Activated T-helper 2 cell treated with anti-CD3 and anti-CD28 coated beads, Interferon-gamma antibody, Interleukin-2, Interleukin-4, amounts not matched to agents 10 μg/mL and 5 μg/mL and 100 μg/mL, durations not matched to agents 14 hours and 24 hours and 36 hours (primary cell): ENCODE data around the gene PPM1F. TPM values are rescaled to one million over a fixed set of nuclear protein-coding genes. Genes with fewer than 3 reads are reported as not detected.

ENCODE experiments used
- DNase-seq: peaks from one replicate; pipeline ENCODE4 v3.0.0; 2021; ENCODE audit warnings: low spot score
- H3K27ac Mint-ChIP-seq: one replicate; pipeline ENCODE4 v1.8.0; 2021; ENCODE audit warnings: mixed read lengths
- H3K27me3 Mint-ChIP-seq: one replicate; pipeline ENCODE4 v1.8.0; 2021; ENCODE audit warnings: low read depth, mixed read lengths
- H3K36me3 Mint-ChIP-seq: one replicate; pipeline ENCODE4 v1.8.0; 2021; ENCODE audit warnings: low read depth, mixed read lengths
- H3K4me1 Mint-ChIP-seq: one replicate; pipeline ENCODE4 v1.8.0; 2021; ENCODE audit warnings: low read depth, mixed read lengths
- H3K4me3 Mint-ChIP-seq: one replicate; pipeline ENCODE4 v1.8.0; 2021; ENCODE audit warnings: low read depth, mild to moderate bottlenecking, moderate library complexity, mixed read lengths
- H3K9me3 Mint-ChIP-seq: one replicate; pipeline ENCODE4 v1.8.0; 2021; ENCODE audit warnings: mixed read lengths
- intact Hi-C: fragments of 100-400 bp; cut with micrococcal nuclease; formaldehyde crosslinking; loops from one replicate; pipeline ENCODE4 v1.15.1; 2023
- total RNA-seq: library from RNA; stranded (reverse); gene quantifications from 2 replicates; pipeline ENCODE4 v1.2.3, GENCODE V29; 2022

PPM1F gene
- total RNA-seq, 1 donor from 2014 or later: 26.4 TPM

GRCh38 chr22:21985214-21985613 lies 32.6 kb upstream of the PPM1F start:
- Mint-ChIP-seq H3K27ac (no peak overlapping the region), H3K4me3 (no peak overlapping the region), H3K36me3 (no peaks in the 10 kb centered on the region), H3K9me3 (no peaks in the 10 kb centered on the region), H3K27me3 (no peaks in the 10 kb centered on the region), H3K4me1 (peaks cover 11% of the 10 kb centered on the region)
- DNase-seq: no peak
- intact Hi-C loops: no loop called here

- peaks cover 13% of the 10 kb centered on the region for H3K4me1 Mint-ChIP-seq
- no peak for DNase-seq
- peak overlapping the region; percentile 66 for H3K4me3 Mint-ChIP-seq
- no peaks in the 10 kb centered on the region for H3K27me3 Mint-ChIP-seq
- H3K27ac Mint-ChIP-seq: no peak overlapping the region
- intact Hi-C loops: no loop called here
- H3K9me3 Mint-ChIP-seq: no peaks in the 10 kb centered on the region
- no peaks in the 10 kb centered on the region for H3K36me3 Mint-ChIP-seq
Observed at GRCh38 chr22:21984793-21985192, 32.1 kb upstream of the PPM1F start.

DNA sequence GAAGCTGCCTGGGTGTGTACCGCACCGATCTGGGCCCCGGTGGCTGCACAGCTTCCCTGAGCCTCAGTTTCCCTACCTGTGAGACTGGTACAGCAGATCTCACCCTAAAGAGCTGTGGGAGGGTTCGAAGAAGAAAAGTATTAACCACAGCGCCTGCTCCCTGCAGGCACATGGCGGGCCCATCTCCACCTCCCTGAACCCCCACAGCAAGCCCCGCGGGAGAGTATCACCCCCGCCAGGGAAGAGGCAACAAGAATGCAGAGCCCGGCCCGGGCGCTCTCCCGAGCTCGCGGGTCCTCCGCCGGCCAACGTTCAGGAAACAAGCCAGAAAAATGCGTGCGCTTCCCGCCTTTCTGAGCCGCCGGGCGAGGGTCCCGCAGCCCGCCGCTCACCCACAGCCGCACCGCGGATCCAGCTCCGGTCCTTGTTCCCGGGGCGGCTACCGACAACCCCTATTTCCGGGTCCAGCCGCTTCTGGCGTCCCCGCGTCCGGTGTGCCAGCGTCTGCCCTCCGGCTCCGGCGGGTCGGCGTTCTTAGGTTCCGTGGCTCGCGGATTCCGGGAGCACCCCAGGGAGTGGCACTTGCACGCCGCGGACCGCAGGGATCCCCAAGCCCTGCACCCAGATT lies 29.8 kb upstream of the PPM1F start, which contains the start of gene TOP3B:
TSS of gene TOP3B (minus strand) at position 450 of the 628 bp plus-strand sequence. CDS start 7,078 bp downstream, outside the sequence.
- H3K36me3 Mint-ChIP-seq: no peaks in the 10 kb centered on the region
- no peaks in the 10 kb centered on the region for H3K27me3 Mint-ChIP-seq
- peak within 1 kb of the TSS; percentile 70 for H3K27ac Mint-ChIP-seq
- intact Hi-C loops: no loop called here
- H3K4me3 Mint-ChIP-seq: peak within 1 kb of the TSS; percentile 89
- DNase-seq: peak; percentile 79
- H3K9me3 Mint-ChIP-seq: no peaks in the 10 kb centered on the region
- peaks cover 14% of the 10 kb centered on the region for H3K4me1 Mint-ChIP-seq

- intact Hi-C loops: no loop called here
- H3K27me3 Mint-ChIP-seq: no peaks in the 10 kb centered on the region
- H3K27ac Mint-ChIP-seq: peak overlapping the region; percentile 70
- DNase-seq: no peak
- peak overlapping the region; percentile 89 for H3K4me3 Mint-ChIP-seq
- H3K36me3 Mint-ChIP-seq: no peaks in the 10 kb centered on the region
- peaks cover 14% of the 10 kb centered on the region for H3K4me1 Mint-ChIP-seq
- H3K9me3 Mint-ChIP-seq: no peaks in the 10 kb centered on the region
Observed at GRCh38 chr22:21981874-21982273, 29.2 kb upstream of the PPM1F start.

DNA sequence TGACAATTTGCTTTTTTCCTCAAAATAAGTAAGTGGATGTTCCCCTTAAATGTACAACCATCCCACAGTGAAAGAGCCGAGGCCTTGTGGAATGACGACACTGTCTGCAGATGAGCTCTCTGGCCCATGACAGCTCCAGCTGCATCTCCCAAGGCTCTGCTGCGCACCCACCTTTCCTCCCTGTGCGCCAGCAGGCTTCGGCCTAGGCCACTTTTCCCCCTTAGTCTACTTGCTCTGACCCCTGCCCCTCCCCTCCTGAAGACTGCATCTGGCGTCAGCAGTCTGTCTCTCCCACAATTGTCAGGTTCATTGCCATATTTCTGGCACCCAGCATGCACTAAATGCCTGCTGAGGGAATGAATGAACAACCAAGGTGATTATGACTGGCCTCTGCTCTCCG lies 27.9 kb upstream of the PPM1F start:
- H3K27me3 Mint-ChIP-seq: no peaks in the 10 kb centered on the region
- intact Hi-C loops: no loop called here
- peaks cover 14% of the 10 kb centered on the region for H3K4me1 Mint-ChIP-seq
- DNase-seq: no peak
- peak overlapping the region; percentile 5 for H3K4me3 Mint-ChIP-seq
- no peak overlapping the region for H3K27ac Mint-ChIP-seq
- H3K36me3 Mint-ChIP-seq: peaks cover 3% of the 10 kb centered on the region
- H3K9me3 Mint-ChIP-seq: no peaks in the 10 kb centered on the region

- intact Hi-C loops: no loop called here
- peaks cover 16% of the 10 kb centered on the region for H3K36me3 Mint-ChIP-seq
- no peaks in the 10 kb centered on the region for H3K27me3 Mint-ChIP-seq
- H3K9me3 Mint-ChIP-seq: no peaks in the 10 kb centered on the region
- H3K4me1 Mint-ChIP-seq: peaks cover 14% of the 10 kb centered on the region
- no peak overlapping the region for H3K4me3 Mint-ChIP-seq
- no peak for DNase-seq
- H3K27ac Mint-ChIP-seq: no peak overlapping the region
Observed at GRCh38 chr22:21978564-21979386, 26.1 kb upstream of the PPM1F start.

GRCh38 chr22:21977814-21978213 lies 25.2 kb upstream of the PPM1F start:
- intact Hi-C loops: no loop called here
- no peaks in the 10 kb centered on the region for H3K27me3 Mint-ChIP-seq
- H3K4me1 Mint-ChIP-seq: peaks cover 14% of the 10 kb centered on the region
- no peaks in the 10 kb centered on the region for H3K9me3 Mint-ChIP-seq
- no peak overlapping the region for H3K27ac Mint-ChIP-seq
- no peak for DNase-seq
- H3K4me3 Mint-ChIP-seq: no peak overlapping the region
- H3K36me3 Mint-ChIP-seq: peaks cover 25% of the 10 kb centered on the region

DNA sequence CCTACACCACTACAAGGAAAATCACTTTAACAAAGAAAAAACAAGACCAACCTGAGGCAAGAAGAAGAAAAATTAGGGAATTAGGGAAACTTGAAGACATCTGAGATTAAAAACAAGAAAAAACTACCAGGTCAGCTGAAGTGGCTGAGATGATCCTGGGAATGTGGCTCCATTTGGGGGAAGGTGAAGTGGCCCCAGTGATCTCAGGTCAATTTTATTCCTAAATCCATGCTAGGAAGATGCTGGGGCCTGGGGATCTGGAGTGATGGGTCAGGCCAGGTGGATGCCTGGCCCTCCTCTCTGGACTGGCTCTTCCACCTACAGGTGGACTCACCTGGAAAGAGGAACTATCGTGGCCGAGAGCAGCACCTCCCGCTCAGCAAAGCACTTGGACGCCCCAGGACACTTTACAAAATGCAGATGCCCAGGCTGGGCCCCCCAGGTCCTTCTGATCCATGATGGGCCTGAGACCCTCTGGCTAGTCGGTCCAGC lies 23.3 kb upstream of the PPM1F start:
- no peaks in the 10 kb centered on the region for H3K27me3 Mint-ChIP-seq
- no peak overlapping the region for H3K4me3 Mint-ChIP-seq
- no peaks in the 10 kb centered on the region for H3K9me3 Mint-ChIP-seq
- peaks cover 37% of the 10 kb centered on the region for H3K36me3 Mint-ChIP-seq
- intact Hi-C loops: no loop called here
- H3K4me1 Mint-ChIP-seq: peaks cover 7% of the 10 kb centered on the region
- no peak for DNase-seq
- no peak overlapping the region for H3K27ac Mint-ChIP-seq

- Mint-ChIP-seq H3K27me3 (no peaks in the 10 kb centered on the region), H3K4me1 (peaks cover 4% of the 10 kb centered on the region), H3K27ac (no peak overlapping the region), H3K4me3 (no peak overlapping the region), H3K9me3 (no peaks in the 10 kb centered on the region), H3K36me3 (peaks cover 42% of the 10 kb centered on the region)
- intact Hi-C loops: no loop called here
- DNase-seq: no peak
Observed at GRCh38 chr22:21975273-21975672, 22.6 kb upstream of the PPM1F start.

DNA sequence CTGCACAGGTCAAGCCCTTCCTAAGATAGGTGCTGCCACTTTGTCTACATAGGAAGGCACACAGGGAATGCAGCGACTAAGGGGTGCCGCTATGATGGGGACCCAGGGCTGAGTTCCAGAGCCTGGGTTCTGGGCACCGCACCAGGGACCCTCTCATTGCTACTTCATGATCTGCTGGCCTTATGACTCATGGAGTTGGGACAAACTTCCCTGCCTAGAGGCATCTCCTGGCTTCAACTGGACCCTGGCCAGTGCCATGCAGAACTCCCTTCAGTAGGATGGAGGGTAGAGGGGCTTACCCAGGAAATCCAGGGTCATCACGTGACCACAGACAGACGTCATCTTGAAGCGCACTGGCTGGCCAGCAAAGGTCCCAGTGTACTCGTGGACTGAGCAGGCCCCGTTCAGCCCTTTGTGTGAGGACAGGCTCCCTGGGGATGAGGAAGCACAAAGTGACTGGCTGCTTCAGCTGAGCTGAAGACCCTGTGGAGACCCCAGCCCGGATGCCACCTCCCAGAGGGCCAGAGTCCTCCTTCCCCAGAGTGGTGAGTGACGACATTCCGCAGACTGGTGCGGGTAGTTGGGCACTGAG lies 21.5 kb upstream of the PPM1F start:
- intact Hi-C loops: no loop called here
- H3K27me3 Mint-ChIP-seq: no peaks in the 10 kb centered on the region
- H3K4me1 Mint-ChIP-seq: peaks cover 2% of the 10 kb centered on the region
- no peak for DNase-seq
- H3K36me3 Mint-ChIP-seq: peaks cover 45% of the 10 kb centered on the region
- no peaks in the 10 kb centered on the region for H3K9me3 Mint-ChIP-seq
- no peak overlapping the region for H3K4me3 Mint-ChIP-seq
- H3K27ac Mint-ChIP-seq: no peak overlapping the region

GRCh38 chr22:21972806-21973205 lies 20.2 kb upstream of the PPM1F start:
- Mint-ChIP-seq H3K36me3 (peaks cover 55% of the 10 kb centered on the region), H3K27ac (no peak overlapping the region), H3K9me3 (no peaks in the 10 kb centered on the region), H3K4me3 (no peak overlapping the region), H3K27me3 (no peaks in the 10 kb centered on the region), H3K4me1 (no peaks in the 10 kb centered on the region)
- intact Hi-C loops: no loop called here
- DNase-seq: no peak

DNA sequence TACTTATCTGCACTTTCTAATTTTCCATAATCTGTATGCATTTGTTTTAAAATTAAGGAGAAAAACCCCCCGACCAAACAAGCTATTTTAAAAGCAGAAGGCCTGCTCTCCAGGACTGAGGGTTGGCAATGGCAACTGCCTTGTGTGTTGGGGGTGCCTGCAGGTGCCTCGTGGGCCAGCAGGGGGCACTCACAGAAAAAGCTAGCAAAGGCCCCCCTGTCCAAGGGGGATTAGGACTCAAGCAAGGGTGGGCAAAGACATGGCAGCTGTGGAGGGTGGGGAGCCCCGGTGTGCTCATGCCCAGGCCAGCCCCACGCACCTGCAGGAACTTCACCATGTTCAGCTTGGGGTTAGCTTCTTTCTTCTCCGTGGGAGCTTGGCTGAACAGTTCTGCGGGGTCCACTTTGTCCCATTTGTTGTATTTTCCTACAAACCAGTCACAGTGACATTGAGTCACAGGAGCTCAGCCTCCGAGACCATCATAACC lies 19.7 kb upstream of the PPM1F start:
- H3K36me3 Mint-ChIP-seq: peaks cover 57% of the 10 kb centered on the region
- intact Hi-C loops: no loop called here
- peak; percentile 26 for DNase-seq
- H3K4me1 Mint-ChIP-seq: no peaks in the 10 kb centered on the region
- H3K27ac Mint-ChIP-seq: no peak overlapping the region
- H3K27me3 Mint-ChIP-seq: no peaks in the 10 kb centered on the region
- H3K4me3 Mint-ChIP-seq: no peak overlapping the region
- no peaks in the 10 kb centered on the region for H3K9me3 Mint-ChIP-seq

DNA sequence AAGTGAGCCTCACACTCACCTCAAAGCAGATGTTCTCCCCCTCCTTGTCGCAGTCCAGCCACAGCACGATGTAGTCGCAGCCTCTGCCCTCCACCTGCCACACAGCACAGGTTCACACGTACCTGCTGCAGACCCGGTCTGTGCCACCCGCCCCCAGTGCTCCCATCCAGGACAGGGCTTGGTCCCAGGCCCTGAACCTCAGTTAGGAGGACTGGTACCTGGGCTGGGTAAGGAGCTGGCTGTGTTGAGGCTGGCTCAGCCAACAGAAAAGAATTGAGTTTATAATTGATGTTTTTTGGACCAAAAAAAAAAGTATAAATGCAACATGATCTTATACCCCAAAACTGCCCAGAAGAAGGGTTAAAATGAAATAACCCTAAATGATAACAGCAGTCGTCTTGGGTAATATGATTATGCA lies 19.2 kb upstream of the PPM1F start:
- Mint-ChIP-seq H3K9me3 (no peaks in the 10 kb centered on the region), H3K27ac (no peak overlapping the region), H3K36me3 (peaks cover 60% of the 10 kb centered on the region), H3K4me1 (no peaks in the 10 kb centered on the region), H3K27me3 (no peaks in the 10 kb centered on the region), H3K4me3 (no peak overlapping the region)
- DNase-seq: no peak
- intact Hi-C loops: no loop called here
